K562 (cell line): ENCODE measurements around the gene SIRT7. TPM values are rescaled to one million over a fixed set of nuclear protein-coding genes. Genes with fewer than 3 reads are reported as not detected.

ENCODE experiments used
- ARID1B ChIP-seq: fragments of 450-650 bp; IDR thresholded peaks from 2 replicates; pipeline ENCODE4 v1.6.1; 2016; ENCODE audit warnings: antibody characterized with exemption, mild to moderate bottlenecking, inconsistent platforms
- FOSL1 ChIP-seq: fragments of 200-800 bp; sonication (Bioruptor generic); conservative IDR thresholded peaks from 2 replicates; pipeline ENCODE4 v1.6.1; 2016; ENCODE audit warnings: missing genetic modification characterization, missing compliant biosample characterization
- GTF2E2 ChIP-seq: fragments of 200-800 bp; sonication (Bioruptor generic); IDR thresholded peaks from 2 replicates; pipeline ENCODE4 v1.6.1; 2016; ENCODE audit warnings: missing genetic modification characterization, missing compliant biosample characterization
- JUND ChIP-seq, 2 experiments: IDR thresholded peaks; 2 replicates in 1 of 2; 3 replicates in 1 of 2; pipeline ENCODE4 v1.6.1; 2011; ENCODE audit warnings: borderline replicate concordance in 2 of 2, low read depth in 2 of 2, low read length in 2 of 2, improper control_type of control experiment in 1 of 2, missing biosample characterization in 1 of 2, missing genetic modification characterization in 1 of 2, missing genetic modification reagents in 1 of 2
- MEF2A ChIP-seq: IDR thresholded peaks from 2 replicates; pipeline ENCODE4 v1.6.1; 2011; ENCODE audit warnings: low read depth, mild to moderate bottlenecking, low read length, moderate library complexity; ENCODE audit not compliant: control insufficient read depth
- POLR2A ChIP-seq: fragments of 450-650 bp; conservative IDR thresholded peaks from 2 replicates; pipeline ENCODE4 v1.6.1; 2016
- SP1 ChIP-seq: sonication (generic); formaldehyde crosslinking; IDR thresholded peaks from 2 replicates; pipeline ENCODE4 v1.8.1; 2022; ENCODE audit warnings: mild to moderate bottlenecking, missing genetic modification reagents
- SP2 ChIP-seq: IDR thresholded peaks from 2 replicates; pipeline ENCODE4 v1.6.1; 2011; ENCODE audit warnings: mild to moderate bottlenecking, low read depth, low read length, moderate library complexity; ENCODE audit not compliant: poor library complexity, severe bottlenecking; ENCODE audit errors: extremely low read depth
- SPI1 ChIP-seq: IDR thresholded peaks from 2 replicates; pipeline ENCODE4 v1.6.1; 2011; ENCODE audit warnings: low read depth, low read length, control low read depth, borderline replicate concordance
- ZFP1 ChIP-seq: fragments of 450-650 bp; formaldehyde crosslinking; IDR thresholded peaks from 2 replicates; pipeline ENCODE4 v1.4.0; 2020; ENCODE audit warnings: mild to moderate bottlenecking, mixed read lengths
- polyA plus RNA-seq, 8 experiments: library from polyadenylated mRNA; depleted of rRNA in 4 of 8; stranded (reverse) in 5 of 8; unstranded in 3 of 8; fragments of >200 nt; fragmentation: Nextera tagmentation in 2 of 8; fragmentation: Illumina TruSeq in 1 of 8; extraction: Ambion mirVana in 2 of 8; extraction: Trizol in 1 of 8; gene quantifications; 2 replicates each; pipeline versions ENCODE4 v1.2.1 to v1.2.3, GENCODE V29; 2011 to 2014; ENCODE audit warnings: inconsistent platforms in 1 of 8, missing spikeins in 1 of 8
- total RNA-seq, 7 experiments: library from RNA; depleted of rRNA in 6 of 7; stranded (reverse); fragments of >200 nt in 6 of 7; fragmentation: Illumina TruSeq in 2 of 7; extraction: Trizol in 2 of 7; gene quantifications; 2 replicates each; pipeline versions ENCODE4 v1.2.1 to v1.2.3, GENCODE V29; 2011 to 2021; ENCODE audit warnings: low replicate concordance in 1 of 7
- TF ChIP-seq, protein P1 (sequence below): IDR thresholded peaks from 2 replicates; pipeline ENCODE4 v1.6.1; 2012; ENCODE audit warnings: low read depth, low read length, improper control_type of control experiment, borderline replicate concordance
- TF ChIP-seq, protein P2 (sequence below): fragments of 250-450 bp; sonication (Bioruptor Pico); IDR thresholded peaks from 2 replicates; pipeline ENCODE4 v1.4.0; 2020; ENCODE audit warnings: mild to moderate bottlenecking, moderate library complexity
- TF ChIP-seq, protein P3 (sequence below): IDR thresholded peaks from 2 replicates; pipeline ENCODE4 v1.6.1; 2014; ENCODE audit warnings: antibody characterized with exemption
- TF ChIP-seq, protein P4 (sequence below), 3 experiments: IDR thresholded peaks in 2 of 3; conservative IDR thresholded peaks in 1 of 3; 2 replicates each; pipeline ENCODE4 v1.5.1; 2011 to 2012; ENCODE audit warnings: low read length in 3 of 3, mild to moderate bottlenecking in 3 of 3, control low read depth in 2 of 3, improper control_type of control experiment in 1 of 3, inconsistent platforms in 1 of 3, low read depth in 1 of 3, mixed read lengths in 1 of 3, moderate library complexity in 1 of 3; ENCODE audit not compliant: insufficient read depth in 2 of 3
- TF ChIP-seq, protein P5 (sequence below): IDR thresholded peaks from 3 replicates; pipeline ENCODE4 v1.6.1; 2011; ENCODE audit warnings: borderline replicate concordance, mild to moderate bottlenecking, moderate library complexity; ENCODE audit not compliant: insufficient read length; ENCODE audit errors: extremely low read depth

The SIRT7 gene
- total and polyA plus RNA-seq, 9 of the 15 experiments (the other 6 are each of a cell fraction or from before 2014, with no cell fraction given): 1.6 to 54.8 (median 20.3) TPM

DNA sequence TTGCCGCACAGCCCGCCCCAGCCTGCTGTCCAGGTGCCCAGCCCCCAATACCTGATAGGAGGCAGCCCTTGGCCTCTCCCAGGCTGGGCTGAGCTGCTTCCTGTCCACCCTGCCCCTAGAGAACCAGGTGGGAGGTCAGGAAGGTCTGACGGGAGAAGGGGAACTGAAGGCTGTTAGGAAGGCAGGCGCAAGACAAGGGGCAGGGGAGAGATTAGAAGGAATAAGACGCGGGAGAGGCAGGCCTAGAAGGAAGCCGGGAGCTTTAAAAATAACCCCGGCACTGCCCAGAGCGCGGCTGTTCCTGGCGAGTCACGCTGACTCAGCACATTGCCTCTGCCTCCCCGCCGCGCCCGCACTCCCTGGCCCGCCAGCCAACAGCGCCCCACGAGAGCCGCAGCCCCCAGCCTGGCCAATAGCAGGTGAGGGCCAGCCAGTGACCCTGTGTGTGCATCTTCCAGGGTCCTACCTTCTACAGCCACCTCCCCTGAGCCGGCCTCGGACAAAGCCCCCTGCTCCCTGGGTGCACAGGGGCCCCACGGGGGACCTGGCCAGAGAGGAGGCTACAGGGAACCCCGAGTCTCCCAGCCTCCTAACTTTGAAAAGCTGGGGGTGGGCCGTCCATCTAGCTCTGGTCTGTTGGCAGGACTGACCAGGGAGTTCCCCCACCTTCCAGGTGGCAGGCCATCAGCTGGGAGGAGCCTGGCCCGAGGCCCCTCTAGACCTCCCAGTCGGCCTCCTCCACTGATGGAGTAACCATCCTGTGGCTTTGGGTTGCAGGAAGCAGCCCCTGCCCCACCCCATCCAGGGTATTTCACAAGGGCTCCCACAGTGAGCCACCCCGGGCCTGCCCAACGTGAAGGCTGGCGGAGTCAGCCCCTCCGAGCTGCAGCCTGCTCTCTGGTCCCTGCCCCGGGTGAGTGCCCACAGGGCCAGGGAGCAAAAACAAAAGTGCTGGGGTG, 5.6 kb upstream of the SIRT7 start (continued):
- TF ChIP-seq, protein P1, sequence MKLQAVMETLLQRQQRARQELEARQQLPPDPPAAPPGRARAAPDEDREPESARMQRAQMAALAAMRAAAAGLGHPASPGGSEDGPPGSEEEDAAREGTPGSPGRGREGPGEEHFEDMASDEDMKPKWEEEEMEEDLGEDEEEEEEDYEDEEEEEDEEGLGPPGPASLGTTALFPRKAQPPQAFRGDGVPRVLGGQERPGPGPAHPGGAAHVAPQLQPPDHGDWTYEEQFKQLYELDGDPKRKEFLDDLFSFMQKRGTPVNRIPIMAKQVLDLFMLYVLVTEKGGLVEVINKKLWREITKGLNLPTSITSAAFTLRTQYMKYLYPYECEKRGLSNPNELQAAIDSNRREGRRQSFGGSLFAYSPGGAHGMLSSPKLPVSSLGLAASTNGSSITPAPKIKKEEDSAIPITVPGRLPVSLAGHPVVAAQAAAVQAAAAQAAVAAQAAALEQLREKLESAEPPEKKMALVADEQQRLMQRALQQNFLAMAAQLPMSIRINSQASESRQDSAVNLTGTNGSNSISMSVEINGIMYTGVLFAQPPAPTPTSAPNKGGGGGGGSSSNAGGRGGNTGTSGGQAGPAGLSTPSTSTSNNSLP: peak; percentile 75; the same call in 1 of the 2 replicates
- TF ChIP-seq, protein P2, sequence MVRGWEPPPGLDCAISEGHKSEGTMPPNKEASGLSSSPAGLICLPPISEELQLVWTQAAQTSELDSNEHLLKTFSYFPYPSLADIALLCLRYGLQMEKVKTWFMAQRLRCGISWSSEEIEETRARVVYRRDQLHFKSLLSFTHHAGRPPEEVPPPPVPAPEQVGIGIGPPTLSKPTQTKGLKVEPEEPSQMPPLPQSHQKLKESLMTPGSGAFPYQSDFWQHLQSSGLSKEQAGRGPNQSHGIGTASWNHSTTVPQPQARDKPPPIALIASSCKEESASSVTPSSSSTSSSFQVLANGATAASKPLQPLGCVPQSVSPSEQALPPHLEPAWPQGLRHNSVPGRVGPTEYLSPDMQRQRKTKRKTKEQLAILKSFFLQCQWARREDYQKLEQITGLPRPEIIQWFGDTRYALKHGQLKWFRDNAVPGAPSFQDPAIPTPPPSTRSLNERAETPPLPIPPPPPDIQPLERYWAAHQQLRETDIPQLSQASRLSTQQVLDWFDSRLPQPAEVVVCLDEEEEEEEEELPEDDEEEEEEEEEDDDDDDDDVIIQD (CRISPR knock-in tag): peak; percentile 22; the same call in 1 of the 2 replicates
- TF ChIP-seq MEF2A (peak; percentile 47; the same call in 1 of the 2 replicates), ZFP1 (CRISPR knock-in tag) (no peak), SP2 (peak; percentile 13), FOSL1 (tag) (peak; percentile 56), GTF2E2 (tag) (no peak), SPI1 (peak; percentile 88), ARID1B (peak; percentile 80), POLR2A (peak; percentile 28), SP1 (CRISPR knock-in tag) (peak; percentile 26; the same call in 1 of the 2 replicates), JUND (IDR thresholded peaks at IDR 0.05; ENCODE audit: borderline replicate concordance, low read depth, low read length) (peak; percentile 76), JUND (tag; IDR thresholded peaks at IDR 0.05; ENCODE audit: borderline replicate concordance, low read depth, low read length) (no peak; the same call in 2 of the 3 replicates)
- TF ChIP-seq, protein P3, sequence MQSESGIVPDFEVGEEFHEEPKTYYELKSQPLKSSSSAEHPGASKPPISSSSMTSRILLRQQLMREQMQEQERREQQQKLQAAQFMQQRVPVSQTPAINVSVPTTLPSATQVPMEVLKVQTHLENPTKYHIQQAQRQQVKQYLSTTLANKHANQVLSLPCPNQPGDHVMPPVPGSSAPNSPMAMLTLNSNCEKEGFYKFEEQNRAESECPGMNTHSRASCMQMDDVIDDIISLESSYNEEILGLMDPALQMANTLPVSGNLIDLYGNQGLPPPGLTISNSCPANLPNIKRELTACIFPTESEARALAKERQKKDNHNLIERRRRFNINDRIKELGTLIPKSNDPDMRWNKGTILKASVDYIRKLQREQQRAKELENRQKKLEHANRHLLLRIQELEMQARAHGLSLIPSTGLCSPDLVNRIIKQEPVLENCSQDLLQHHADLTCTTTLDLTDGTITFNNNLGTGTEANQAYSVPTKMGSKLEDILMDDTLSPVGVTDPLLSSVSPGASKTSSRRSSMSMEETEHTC: no peak
- TF ChIP-seq, protein P4, sequence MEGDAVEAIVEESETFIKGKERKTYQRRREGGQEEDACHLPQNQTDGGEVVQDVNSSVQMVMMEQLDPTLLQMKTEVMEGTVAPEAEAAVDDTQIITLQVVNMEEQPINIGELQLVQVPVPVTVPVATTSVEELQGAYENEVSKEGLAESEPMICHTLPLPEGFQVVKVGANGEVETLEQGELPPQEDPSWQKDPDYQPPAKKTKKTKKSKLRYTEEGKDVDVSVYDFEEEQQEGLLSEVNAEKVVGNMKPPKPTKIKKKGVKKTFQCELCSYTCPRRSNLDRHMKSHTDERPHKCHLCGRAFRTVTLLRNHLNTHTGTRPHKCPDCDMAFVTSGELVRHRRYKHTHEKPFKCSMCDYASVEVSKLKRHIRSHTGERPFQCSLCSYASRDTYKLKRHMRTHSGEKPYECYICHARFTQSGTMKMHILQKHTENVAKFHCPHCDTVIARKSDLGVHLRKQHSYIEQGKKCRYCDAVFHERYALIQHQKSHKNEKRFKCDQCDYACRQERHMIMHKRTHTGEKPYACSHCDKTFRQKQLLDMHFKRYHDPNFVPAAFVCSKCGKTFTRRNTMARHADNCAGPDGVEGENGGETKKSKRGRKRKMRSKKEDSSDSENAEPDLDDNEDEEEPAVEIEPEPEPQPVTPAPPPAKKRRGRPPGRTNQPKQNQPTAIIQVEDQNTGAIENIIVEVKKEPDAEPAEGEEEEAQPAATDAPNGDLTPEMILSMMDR (IDR thresholded peaks at IDR 0.05 in 2 of 3, conservative IDR thresholded peaks at IDR 0.05 in 1 of 3; ENCODE audit: insufficient read depth in 2 of 3, low read depth in 1 of 3, low read length in 3 of 3): peak in 1 of 3 experiments; percentile 10; a peak in 1 of 6 replicates
- TF ChIP-seq, protein P5, sequence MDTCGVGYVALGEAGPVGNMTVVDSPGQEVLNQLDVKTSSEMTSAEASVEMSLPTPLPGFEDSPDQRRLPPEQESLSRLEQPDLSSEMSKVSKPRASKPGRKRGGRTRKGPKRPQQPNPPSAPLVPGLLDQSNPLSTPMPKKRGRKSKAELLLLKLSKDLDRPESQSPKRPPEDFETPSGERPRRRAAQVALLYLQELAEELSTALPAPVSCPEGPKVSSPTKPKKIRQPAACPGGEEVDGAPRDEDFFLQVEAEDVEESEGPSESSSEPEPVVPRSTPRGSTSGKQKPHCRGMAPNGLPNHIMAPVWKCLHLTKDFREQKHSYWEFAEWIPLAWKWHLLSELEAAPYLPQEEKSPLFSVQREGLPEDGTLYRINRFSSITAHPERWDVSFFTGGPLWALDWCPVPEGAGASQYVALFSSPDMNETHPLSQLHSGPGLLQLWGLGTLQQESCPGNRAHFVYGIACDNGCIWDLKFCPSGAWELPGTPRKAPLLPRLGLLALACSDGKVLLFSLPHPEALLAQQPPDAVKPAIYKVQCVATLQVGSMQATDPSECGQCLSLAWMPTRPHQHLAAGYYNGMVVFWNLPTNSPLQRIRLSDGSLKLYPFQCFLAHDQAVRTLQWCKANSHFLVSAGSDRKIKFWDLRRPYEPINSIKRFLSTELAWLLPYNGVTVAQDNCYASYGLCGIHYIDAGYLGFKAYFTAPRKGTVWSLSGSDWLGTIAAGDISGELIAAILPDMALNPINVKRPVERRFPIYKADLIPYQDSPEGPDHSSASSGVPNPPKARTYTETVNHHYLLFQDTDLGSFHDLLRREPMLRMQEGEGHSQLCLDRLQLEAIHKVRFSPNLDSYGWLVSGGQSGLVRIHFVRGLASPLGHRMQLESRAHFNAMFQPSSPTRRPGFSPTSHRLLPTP: no peak
